DOHH2 (cell line): ENCODE measurements around the gene SELENOH.

Experiments
- CTCF ChIP-seq: fragments of 200-600 bp; sonication (generic); IDR thresholded peaks from one replicate; pipeline ENCODE4 v1.5.1; 2014; ENCODE audit warnings: antibody characterized with exemption, mild to moderate bottlenecking, low read depth, low read length; ENCODE audit not compliant: poor library complexity, severe bottlenecking
- EZH2phosphoT487 ChIP-seq: fragments of 200-600 bp; sonication (generic); IDR thresholded peaks from 2 replicates; pipeline ENCODE4 v1.6.1; 2017; ENCODE audit warnings: borderline replicate concordance, mild to moderate bottlenecking, antibody characterized with exemption, low read length, moderate library complexity, mixed read lengths

DNA sequence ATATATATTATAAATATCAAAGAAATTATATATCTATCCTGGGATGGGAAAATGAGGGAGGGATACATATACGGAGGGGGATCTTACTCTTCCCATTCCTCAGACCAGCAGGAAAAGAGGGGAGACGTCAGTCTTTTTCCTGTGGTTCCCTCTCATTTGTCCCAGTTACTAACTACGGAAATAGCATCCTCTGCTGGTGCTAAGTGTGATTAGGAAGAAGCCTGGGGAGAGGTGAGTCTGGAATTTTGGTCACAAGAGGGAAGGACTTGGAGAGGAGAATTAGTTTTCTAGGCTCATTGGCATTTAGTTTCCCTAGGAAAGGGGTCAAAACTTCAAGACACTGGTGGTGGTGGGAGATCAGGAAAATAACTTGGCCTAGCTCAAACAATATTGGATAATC lies 40.9 kb upstream of the SELENOH start:
- TF ChIP-seq CTCF (no peak), EZH2phosphoT487 (no peak)
